ENCODE measurements around the gene TRNP1.

Gene TRNP1

DNA sequence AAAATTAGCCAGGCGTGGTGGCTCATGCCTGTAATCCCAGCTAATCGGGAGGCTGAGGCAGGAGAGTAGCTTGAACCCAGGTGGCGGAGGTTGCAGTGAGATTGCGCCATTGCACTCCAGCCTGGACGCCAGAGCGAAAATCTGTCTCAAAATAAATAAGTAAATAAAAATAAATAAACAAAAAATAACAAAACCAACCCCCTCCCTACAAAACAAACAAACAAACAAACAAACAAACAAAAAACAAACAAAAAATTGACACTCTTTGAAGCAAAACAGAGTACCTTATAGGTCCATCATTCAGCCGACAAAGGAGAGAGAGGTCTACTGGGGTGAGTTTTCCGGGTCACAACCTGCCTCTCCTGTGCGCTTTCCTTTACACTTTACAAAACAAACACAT lies 27.9 kb upstream of the TRNP1 start:
- H3K9me3 Mint-ChIP-seq, result no peaks in the 10 kb centered on the region
- H3K36me3 Mint-ChIP-seq (ENCODE audit: low read depth), result no peaks in the 10 kb centered on the region
- no peak overlapping the region for H3K27ac Mint-ChIP-seq
- DNase-seq, result no peak
- no peak overlapping the region for H3K4me3 Mint-ChIP-seq
- TF ChIP-seq, protein P1, sequence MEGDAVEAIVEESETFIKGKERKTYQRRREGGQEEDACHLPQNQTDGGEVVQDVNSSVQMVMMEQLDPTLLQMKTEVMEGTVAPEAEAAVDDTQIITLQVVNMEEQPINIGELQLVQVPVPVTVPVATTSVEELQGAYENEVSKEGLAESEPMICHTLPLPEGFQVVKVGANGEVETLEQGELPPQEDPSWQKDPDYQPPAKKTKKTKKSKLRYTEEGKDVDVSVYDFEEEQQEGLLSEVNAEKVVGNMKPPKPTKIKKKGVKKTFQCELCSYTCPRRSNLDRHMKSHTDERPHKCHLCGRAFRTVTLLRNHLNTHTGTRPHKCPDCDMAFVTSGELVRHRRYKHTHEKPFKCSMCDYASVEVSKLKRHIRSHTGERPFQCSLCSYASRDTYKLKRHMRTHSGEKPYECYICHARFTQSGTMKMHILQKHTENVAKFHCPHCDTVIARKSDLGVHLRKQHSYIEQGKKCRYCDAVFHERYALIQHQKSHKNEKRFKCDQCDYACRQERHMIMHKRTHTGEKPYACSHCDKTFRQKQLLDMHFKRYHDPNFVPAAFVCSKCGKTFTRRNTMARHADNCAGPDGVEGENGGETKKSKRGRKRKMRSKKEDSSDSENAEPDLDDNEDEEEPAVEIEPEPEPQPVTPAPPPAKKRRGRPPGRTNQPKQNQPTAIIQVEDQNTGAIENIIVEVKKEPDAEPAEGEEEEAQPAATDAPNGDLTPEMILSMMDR (IDR thresholded peaks at IDR 0.05), result no peak
- peaks cover 13% of the 10 kb centered on the region for H3K4me1 Mint-ChIP-seq
- peaks cover 82% of the 10 kb centered on the region for H3K27me3 Mint-ChIP-seq (ENCODE audit: low read depth, poor library complexity)

DNA sequence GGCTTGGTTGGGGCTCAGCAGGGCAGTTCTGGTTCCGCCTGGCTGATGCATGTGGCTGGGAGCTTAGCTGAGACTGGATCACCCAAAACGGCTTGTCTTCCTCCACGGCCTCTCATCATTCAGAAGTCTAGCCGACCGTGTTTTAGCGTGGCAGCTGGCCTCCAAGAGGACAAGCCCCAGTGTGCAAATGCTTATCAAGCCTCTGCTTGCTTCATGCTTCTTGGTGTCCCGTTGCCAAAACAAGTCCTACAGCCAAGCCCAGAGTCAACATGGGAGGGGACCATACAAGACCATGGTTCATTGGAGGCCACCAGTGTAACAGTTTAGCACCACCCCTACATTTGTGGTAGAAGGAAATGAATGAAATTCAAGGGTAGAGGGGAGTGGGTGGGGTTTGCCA lies 22.7 kb upstream of the TRNP1 start:
- no peak overlapping the region for H3K27ac Mint-ChIP-seq
- TF ChIP-seq, protein P1 (IDR thresholded peaks at IDR 0.05), result no peak
- no peak for DNase-seq

DNA sequence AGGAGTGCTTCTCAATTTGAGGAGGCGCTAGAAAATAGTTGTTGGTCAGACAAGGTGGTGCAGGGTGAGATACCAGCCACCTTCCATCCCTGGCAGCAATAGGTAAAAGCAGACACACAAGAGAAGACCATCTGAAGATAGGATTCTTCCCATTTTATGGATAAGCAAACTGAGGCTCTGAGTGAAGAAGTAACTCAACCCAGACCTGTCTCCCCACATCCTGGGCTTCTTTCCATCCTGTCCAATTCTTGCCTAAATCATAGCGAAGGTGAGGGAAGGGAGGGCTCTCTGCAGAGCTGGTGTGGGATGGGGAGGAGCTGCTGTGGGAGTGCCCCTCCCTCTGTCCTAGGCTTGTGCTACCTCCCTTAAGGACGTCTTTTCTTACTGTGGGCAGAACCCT lies 21.9 kb upstream of the TRNP1 start:
- Mint-ChIP-seq H3K4me3 (no peak overlapping the region), H3K9me3 (no peaks in the 10 kb centered on the region), H3K27me3 (ENCODE audit: low read depth, poor library complexity) (peaks cover 45% of the 10 kb centered on the region), H3K27ac (no peak overlapping the region), H3K36me3 (ENCODE audit: low read depth) (no peaks in the 10 kb centered on the region), H3K4me1 (peaks cover 21% of the 10 kb centered on the region)
- TF ChIP-seq, protein P1 (IDR thresholded peaks at IDR 0.05), result no peak
- no peak for DNase-seq

More for the DNA sequence above, 22.7 kb upstream of the TRNP1 start:
- H3K4me3 Mint-ChIP-seq, result no peak overlapping the region
- H3K36me3 Mint-ChIP-seq (ENCODE audit: low read depth), result no peaks in the 10 kb centered on the region
- H3K9me3 Mint-ChIP-seq, result no peaks in the 10 kb centered on the region
- peaks cover 24% of the 10 kb centered on the region for H3K4me1 Mint-ChIP-seq
- H3K27me3 Mint-ChIP-seq (ENCODE audit: low read depth, poor library complexity), result peaks cover 52% of the 10 kb centered on the region

DNA sequence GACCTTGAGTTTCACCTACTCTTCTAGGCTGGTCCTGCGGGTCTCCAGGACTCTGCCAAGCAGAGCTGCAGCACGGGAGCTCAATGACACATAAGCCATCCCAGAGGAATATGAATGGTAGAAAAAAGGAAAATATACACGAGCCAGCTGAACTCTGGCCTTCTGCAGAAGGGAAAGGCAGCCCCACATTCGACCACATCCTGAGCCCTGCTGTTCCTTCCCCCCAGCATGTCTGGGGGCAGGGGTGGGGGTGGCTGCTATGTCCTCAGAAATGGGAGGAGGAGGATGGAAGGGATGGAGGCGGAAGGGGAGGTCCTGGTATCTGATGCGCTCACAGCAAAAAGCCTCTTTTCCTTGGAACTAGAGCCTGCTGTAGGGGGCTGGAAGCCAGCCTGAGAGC lies 21.1 kb upstream of the TRNP1 start:
- no peaks in the 10 kb centered on the region for H3K9me3 Mint-ChIP-seq
- peaks cover 40% of the 10 kb centered on the region for H3K27me3 Mint-ChIP-seq (ENCODE audit: low read depth, poor library complexity)
- TF ChIP-seq, protein P1 (IDR thresholded peaks at IDR 0.05), result no peak
- no peaks in the 10 kb centered on the region for H3K36me3 Mint-ChIP-seq (ENCODE audit: low read depth)
- H3K4me3 Mint-ChIP-seq, result no peak overlapping the region
- DNase-seq, result no peak
- no peak overlapping the region for H3K27ac Mint-ChIP-seq
- peaks cover 19% of the 10 kb centered on the region for H3K4me1 Mint-ChIP-seq

DNA sequence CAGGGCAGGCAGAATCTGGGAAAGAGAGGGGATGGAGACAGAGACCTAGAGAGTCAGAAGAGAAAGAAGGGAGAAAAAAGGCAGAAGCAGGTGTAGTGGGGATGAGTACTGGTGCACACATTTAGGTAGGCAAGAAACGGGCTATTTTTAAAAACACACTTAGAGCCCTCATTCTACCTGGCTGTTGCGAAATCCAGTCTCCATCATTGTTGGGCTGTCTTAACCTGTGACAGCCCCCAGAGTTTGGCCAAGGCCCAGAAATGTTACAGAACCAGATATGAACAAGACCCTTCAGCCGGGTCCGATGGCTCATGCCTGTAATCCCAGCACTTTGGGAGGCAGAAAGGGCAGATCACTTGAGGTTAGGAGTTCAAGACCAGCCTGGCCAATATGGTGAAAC lies 20.7 kb upstream of the TRNP1 start:
- Mint-ChIP-seq H3K4me1 (peaks cover 19% of the 10 kb centered on the region), H3K36me3 (ENCODE audit: low read depth) (no peaks in the 10 kb centered on the region)
- TF ChIP-seq, protein P1 (IDR thresholded peaks at IDR 0.05), result no peak

DNA sequence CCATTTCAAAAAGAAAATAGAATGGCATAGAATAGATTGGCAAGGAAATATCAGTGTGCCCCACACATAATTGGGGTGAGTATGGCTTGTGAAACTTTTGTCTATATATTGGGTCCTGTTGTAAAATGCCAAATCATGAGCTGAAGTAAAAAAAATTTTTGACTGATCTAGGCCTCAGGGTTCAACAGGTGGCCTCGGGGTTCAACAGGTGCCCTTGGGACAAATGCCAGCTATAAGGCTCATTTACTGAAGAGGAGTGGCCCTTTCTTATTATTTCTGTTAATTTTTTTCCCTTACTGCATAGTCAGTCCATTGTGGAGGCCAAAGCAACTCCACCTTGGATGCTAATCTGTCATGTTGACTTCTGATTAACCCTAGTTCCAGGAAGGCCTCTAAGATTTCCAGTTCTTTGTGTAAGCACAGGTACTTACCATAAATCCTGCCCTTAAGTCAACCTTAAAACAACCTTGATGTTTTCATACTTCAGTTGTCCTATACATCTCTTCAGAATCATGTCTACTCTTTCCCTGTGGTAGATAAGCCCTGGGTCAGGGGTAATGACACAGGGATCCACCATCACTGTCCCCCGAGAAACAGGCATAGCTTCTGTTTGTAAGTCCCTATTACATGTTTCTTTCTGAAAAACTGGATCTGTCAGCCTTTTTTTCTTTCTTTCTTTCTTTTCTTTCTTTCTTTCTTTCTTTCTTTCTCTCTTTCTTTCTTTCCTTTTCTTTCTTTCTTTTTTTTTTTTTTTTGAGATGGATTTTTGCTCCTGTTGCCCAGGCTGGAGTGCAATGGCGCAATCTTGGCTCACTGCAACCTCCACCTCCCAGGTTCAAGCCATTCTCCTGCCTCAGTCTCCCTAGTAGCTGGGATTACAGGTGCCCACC lies 16.6 kb upstream of the TRNP1 start:
- no peak for DNase-seq
- TF ChIP-seq, protein P1 (IDR thresholded peaks at IDR 0.05), result no peak
- no peaks in the 10 kb centered on the region for H3K36me3 Mint-ChIP-seq (ENCODE audit: low read depth)
- peaks cover 9% of the 10 kb centered on the region for H3K4me1 Mint-ChIP-seq
- H3K9me3 Mint-ChIP-seq, result no peaks in the 10 kb centered on the region
- no peak overlapping the region for H3K4me3 Mint-ChIP-seq
- peaks cover 29% of the 10 kb centered on the region for H3K27me3 Mint-ChIP-seq (ENCODE audit: low read depth, poor library complexity)
- no peak overlapping the region for H3K27ac Mint-ChIP-seq

More for the DNA sequence above, 20.7 kb upstream of the TRNP1 start:
- H3K27me3 Mint-ChIP-seq (ENCODE audit: low read depth, poor library complexity), result peaks cover 40% of the 10 kb centered on the region
- no peak for DNase-seq
- no peaks in the 10 kb centered on the region for H3K9me3 Mint-ChIP-seq
- no peak overlapping the region for H3K4me3 Mint-ChIP-seq
- H3K27ac Mint-ChIP-seq, result no peak overlapping the region

All from nephron progenitor cell (in vitro differentiated cells).